HG03432 (cell line): ENCODE results near the gene PUM1.
"Not testable (repeated sequence)": the region's sequence is repeated elsewhere in the genome, so short reads cannot be mapped to it uniquely, and the experiment has no call there.

Source experiments
- ATAC-seq: cut with Tn5 transposase; IDR thresholded peaks from one replicate; pipeline ENCODE4 v1.9.1; 2021; ENCODE audit warnings: mild to moderate bottlenecking, moderate library complexity; ENCODE audit not compliant: unreplicated experiment

Gene PUM1, protein sequence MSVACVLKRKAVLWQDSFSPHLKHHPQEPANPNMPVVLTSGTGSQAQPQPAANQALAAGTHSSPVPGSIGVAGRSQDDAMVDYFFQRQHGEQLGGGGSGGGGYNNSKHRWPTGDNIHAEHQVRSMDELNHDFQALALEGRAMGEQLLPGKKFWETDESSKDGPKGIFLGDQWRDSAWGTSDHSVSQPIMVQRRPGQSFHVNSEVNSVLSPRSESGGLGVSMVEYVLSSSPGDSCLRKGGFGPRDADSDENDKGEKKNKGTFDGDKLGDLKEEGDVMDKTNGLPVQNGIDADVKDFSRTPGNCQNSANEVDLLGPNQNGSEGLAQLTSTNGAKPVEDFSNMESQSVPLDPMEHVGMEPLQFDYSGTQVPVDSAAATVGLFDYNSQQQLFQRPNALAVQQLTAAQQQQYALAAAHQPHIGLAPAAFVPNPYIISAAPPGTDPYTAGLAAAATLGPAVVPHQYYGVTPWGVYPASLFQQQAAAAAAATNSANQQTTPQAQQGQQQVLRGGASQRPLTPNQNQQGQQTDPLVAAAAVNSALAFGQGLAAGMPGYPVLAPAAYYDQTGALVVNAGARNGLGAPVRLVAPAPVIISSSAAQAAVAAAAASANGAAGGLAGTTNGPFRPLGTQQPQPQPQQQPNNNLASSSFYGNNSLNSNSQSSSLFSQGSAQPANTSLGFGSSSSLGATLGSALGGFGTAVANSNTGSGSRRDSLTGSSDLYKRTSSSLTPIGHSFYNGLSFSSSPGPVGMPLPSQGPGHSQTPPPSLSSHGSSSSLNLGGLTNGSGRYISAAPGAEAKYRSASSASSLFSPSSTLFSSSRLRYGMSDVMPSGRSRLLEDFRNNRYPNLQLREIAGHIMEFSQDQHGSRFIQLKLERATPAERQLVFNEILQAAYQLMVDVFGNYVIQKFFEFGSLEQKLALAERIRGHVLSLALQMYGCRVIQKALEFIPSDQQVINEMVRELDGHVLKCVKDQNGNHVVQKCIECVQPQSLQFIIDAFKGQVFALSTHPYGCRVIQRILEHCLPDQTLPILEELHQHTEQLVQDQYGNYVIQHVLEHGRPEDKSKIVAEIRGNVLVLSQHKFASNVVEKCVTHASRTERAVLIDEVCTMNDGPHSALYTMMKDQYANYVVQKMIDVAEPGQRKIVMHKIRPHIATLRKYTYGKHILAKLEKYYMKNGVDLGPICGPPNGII

DNA sequence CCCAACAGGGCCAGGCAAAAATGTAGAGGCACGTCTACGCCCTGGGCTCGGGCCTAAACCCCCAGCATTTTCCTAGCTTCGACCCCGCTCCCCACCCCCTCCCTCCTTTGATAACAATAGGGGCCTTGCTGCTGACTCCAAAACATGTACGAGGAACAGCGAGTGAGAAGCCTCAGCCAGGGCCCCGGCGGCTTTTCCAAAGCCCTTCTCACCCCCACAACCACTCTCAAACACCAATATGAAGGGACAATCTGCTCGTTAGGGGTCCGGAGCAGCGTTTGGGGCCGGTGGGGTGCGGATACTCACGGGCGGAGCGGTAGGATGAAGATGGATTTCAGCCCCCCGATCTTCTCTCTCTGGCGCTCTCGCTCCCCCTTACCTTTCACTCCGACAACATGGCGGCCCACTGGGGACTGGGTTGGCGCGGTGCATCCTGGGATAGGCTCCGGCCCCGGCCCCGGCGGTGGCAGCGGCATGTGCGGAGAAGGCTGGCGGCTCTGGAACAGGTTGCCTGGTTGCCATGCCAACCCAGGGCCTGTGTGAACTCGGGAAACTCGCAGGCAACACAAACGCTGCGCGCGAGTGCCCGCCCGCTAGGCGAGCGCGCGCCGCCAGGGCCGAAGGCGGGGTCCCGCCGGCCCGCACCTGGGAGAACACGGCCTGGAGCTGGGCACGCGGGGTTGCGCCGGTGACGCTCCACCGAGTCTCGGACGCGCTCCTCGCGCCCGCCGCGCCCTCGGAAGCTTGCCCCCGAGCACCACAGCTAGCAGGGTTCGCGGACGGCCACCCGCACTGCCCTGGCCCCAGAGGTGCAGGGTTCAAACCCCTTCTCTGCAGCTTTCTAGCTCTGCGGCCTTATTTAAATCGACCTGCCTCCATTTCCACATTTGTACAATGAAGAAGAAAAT lies at the start of gene PUM1:
Gene PUM1, minus strand, starts transcription at position 408 of the 908 bp plus-strand sequence. CDS start 6,151 bp downstream, outside the sequence.
- peak; percentile 96 for ATAC-seq

DNA sequence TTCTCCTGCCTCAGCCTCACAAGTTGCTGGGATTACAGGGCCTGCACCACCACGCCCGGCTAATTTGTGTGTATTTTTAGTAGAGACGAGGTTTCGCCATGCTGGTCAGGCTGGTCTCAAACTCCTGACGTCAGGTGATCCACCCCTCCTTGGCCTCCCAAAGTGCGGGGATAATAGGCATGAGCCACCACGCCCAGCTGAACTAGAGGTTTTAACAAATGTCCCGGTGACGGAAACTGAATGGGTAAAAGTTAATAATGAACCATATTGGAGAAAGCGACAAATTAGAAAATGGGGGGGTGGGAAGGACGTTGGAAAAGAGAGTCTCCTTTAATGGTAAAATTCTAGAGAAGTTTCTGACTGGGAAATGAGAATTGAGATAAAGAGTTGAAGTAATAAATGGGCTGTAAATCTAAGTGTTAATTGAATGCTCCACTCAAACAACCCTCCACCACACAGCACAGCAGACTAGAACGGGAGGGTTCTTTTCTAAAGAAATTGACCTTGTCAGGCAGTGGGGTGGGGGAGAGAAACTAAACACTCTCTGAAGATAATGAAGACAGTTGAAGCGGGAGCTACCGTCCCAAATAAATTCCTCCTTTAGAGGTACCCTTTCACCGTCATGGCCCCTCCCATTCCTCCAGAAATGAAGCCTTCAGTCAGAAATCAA lies 46.9 kb upstream of the PUM1 start:
- ATAC-seq = no peak

DNA sequence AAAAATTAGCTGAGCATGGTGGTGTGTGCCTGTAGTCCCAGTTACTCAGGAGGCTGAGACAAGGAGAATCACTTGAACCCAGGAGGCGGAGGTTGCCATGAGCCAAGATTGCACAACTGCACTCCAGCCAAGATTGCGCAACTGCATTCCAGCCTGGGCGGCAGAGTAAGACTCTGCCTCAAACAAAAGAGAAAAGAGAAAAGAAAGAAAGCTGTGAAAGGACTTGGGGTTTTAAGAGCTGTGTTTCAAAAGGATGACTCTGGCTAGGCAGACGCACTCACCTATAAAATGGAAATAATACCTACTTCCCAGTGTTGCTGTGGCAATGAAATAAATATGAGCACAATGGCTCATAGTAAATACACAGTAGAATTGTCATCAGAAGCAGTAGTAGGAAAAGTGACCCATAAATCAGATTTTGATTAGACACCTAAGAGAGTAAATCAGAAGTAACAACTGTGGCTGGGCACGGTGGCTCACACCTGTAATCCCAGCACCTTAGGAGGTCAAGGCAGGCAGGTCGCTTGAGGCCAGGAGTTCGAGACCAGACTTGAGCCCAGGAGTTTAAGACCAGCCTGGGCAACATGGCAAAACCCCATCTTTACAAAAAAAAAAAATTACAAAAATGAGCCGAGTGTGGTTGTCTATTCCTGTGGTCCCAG lies 45.9 kb upstream of the PUM1 start:
- ATAC-seq = no peak

DNA sequence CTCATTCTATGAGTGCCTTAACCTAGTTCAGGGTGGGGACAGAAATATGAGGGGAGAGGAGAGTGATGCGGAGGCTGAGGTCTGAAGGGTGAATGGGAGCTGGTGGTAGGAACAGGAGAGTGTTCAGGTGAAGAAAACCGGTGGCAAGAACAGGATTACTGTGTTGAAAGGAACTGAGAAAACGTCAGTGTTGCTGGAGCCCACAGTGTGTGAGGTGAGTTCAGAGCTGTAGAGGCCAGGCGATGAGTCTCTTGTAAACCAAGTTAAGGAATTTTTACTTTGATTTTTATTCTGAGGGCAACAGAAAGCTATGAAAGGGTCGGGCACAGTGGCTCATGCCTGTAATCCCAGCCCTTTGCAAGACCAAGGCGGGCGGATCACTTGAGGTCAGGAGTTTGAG lies 45.3 kb upstream of the PUM1 start:
- ATAC-seq = no peak

DNA sequence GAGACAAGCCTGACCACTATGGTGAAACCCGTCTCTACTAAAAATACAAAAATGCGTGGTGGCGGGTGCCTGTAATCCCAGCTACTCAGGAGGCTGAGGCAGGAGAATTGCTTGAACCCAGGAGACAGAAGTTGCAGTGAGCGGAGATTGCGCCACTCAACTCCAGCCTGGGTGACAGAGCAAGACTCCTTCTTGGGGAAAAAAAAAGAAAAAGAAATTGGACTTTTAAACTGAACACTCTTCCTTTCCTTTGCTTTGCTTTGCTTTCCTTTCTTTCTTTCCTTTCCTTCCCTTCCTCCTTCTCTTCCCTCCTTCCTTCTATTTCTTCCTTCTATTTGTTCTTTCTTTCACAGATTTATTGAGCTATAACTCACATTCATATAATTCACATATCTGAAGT lies 43.3 kb upstream of the PUM1 start:
- no peak for ATAC-seq

DNA sequence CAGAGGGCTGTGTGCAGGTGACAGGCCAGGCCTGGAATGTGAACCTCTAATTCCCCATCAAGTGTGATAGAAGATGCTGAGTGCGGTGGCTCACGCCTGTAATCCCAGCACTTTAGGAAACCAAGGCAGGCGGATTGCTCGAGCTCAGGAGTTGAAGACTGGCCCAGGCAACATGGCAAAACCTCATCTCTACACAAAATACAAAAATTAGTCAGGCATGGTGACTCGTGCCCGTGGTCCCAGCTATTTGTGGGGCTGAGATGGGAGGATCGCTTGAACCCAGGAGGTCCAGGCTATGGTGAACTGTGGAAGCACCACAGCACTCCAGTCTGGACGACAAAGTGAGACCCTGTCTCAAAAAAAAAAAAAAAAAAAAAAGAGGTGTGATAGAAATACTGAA lies 40.1 kb upstream of the PUM1 start:
- ATAC-seq = no peak

DNA sequence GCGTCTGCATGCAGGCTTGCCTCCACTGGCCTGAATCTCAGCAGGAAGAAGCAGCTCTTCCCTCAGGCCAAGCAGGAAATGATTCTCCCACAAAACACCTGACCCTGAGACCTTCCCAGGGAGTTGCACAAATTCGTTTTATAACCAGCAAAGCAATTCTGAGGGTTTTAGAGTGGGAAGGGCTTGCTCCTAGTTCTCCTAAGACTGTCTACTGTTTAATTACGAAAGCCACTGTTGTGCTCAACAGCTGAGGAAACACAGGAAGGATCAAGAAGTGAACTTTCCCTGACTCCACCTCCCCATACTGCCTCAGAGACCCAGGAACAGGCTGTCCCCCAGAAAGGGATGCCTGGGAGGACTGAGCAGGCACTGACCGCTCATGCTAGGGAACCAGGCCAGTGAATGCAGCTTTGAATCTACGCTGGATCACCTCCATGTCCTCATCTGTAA lies 37.0 kb upstream of the PUM1 start:
- ATAC-seq = no peak

DNA sequence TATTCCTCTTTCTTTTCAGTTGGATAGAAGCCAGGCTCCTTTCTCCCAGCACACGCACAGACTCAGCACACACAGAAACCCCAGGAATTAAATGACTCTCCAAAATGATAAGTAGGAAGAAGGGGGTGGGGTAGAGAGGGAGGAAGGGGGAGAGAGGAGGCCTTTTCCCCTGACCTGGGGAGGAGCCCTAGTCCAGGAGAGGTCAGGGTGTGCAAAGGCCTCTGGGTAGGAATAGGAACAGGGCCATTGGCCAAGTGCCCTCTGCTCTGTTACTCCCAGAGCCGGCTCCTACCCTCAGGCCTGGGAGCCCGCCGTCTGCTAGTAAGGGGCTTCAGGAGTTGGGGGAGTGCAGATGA lies 35.6 kb upstream of the PUM1 start:
- no peak for ATAC-seq

DNA sequence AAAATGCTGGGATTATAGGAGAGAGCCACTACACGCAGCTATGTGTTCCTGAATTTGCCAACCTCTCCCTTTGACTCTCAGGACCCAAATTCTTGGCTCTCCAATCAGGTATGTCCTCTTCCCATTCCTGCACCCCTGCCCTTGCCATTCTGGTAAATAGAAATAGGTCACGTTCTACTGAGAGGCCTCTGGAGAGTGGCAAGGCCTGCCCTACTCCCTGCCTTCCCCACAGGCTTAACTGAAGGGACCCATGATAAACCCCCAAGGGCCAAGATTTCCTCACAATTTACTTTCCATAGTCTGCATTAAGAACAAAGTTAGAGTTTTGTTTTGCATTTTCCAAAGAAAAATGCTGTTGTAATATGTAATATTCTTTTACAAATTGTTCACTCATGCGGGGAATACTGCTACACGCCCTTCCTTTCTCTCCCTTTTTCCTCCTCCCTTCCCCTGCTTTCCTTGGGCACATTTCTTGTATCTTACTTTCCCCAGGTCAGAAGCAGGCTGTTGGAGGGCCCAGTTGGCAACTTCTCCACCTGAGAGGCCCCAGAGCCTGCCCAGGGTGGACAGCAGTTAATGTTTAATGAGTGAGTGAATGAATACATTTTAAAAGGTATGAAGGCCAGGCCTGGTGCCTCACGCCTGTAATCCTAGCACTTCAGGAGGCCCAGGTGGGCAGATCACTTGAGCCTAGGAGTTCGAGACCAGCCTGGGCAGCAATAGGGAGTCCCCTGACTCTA lies 33.9 kb upstream of the PUM1 start:
- ATAC-seq = no peak

DNA sequence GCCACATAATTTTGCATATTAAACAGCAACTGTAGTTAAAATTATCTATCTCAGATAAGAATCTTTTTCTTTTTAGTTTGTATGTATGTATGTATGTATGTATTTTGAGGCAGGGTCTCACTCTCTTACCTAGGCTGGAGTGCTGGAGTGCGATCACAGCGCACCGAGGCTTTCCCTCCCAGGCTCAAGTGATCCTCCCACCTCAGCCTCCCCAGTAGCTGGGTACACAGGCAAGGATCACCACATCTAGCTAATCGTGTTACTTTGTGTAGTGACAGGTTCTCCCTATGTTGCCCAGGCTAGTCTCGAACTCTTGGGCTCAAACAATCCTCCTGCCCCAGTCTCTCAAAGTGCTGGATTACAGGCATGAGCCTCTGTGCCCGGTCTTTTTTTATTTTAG lies 30.5 kb upstream of the PUM1 start:
- ATAC-seq = no peak

DNA sequence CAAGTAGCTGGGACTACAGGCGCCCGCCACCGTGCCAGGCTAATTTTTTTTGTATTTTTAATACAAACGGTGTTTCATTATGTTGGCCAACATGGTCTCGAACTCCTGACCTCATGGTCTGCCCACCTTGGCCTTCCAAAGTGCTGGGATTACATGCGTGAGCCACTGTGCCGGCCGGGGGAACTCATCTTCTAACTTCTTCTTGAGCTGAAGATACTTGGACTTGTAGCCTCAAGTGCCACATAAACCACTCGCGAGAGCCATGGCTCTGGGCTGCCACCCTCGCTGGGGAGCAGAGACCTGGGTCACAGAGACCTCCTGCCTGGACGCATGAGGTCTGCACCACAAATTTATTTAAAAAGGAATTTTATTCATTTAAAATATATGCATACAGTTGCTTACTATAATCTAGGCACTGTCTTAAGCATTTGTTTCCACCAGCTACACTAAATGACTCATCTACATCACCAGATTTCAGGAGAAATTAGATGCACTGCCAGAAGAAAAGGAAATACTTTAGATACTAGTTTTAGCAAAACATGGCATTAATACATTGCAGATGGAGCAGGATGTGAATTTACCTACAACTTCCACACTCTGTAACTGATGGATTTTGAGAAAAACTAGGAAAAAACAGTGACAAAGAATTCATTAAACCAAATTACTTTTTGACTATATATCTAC lies 29.9 kb upstream of the PUM1 start:
- no peak for ATAC-seq

DNA sequence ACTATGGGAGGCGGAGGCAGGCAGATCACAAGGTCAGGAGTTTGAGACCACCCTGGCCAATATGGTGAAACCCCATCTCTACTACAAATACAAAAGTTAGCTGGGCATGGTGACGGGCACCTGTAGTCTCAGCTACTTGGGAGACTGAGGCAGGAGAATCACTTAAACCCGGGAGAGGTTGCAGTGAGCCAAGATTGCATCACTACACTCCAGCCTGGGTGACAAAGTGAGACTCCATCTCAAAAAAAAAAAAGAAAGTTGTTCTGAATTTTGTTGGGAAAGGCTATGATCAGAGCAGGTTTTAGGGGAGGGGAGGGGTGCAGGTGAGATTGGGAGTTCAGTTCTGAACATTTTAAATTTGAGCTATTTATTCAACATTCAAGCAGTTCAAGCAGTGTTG lies 22.6 kb upstream of the PUM1 start:
- not testable (repeated sequence) for ATAC-seq

DNA sequence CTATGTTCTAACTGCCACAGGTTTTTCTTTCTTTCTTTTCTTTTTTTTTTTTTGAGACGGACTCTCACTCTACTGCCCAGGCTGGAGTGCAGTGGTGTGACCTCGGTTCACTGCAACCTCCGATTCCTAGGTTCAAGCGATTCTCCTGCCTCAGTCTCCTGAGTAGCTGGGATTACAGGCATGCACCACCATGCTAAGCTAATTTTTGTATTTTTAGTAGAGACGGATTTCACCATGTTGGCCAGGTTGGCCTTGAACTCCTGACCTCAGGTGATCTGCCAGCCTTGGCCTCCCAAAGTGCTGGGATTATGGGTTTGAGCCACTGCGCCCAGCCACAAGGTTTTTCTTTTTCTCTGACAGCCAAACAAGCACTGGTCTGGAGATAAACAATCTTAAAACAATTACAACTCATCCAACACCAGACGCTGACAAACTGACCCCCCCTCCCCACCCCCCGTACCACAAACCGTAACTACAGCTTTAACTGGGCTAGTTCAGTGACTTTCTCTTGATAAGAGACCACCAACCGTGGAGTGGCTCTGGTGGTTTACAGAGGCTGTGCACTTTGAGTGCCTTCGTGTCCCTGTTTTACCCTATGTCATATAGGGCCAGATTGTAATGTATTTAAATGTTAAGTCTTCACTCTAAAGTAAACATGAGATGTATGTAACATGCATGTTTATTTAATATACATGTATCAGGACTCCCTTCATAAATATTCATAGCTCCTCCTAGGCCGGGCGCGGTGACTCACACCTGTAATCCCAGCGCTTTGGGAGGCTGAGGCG lies 19.5 kb upstream of the PUM1 start:
- ATAC-seq = no peak

DNA sequence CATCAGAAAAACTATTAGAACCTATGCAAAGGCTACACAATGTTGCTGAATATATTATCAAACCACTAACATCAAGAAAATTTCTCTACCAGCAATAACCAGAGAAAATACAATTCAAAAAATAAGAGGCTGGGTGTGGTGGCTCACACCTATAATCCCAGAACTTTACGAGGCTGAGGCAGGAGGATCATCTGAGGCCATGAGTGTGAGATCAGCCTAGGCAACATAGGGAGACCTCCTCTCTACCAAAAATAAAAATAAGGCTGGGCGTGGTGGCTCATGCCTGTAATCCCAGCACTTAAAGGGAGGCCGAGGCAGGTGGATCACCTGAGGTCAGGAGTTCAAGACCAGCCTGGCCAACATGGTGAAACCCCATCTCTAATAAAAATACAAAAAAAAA lies 16.9 kb upstream of the PUM1 start:
- no peak for ATAC-seq

DNA sequence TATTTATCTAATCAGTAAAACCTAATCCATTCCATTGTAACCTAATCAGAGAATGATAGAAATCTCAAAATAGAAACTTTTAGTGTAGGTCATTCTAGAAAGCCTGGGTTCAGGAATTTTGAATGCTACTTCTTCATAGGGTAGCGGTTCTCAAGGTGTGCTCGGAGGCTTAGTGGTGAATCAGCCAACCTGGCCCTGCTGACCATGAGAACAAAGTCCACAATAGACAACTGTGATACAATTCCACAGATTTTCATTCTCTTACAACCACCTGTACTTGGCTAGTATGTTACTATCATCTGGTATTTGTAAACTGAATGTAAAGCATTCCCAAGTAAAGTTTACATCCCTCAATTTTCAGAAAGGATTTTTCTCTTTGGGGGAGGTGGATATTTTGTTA lies 7.5 kb upstream of the PUM1 start:
- no peak for ATAC-seq

DNA sequence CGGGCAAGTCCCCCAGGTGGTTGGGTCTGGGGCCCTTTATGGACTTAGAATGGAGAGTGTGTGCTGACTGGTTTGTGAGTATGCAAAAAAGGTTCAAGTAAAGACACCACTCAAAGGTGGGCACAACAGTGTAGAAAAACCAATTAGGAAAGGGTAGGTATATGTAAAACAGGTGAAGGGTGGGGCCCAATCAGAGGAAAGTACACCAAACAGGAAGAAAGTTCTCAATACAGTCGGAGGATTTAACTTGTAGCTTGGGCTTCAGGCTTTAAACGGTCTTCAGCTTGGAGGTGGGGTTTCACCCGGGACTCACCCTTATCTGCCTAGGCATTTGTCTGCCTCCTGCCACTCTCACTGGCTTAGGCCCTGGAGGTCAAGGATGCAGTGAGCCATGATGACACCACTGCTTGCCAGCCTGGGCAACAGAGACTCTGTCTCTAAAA lies 6.8 kb upstream of the PUM1 start:
- no peak for ATAC-seq

DNA sequence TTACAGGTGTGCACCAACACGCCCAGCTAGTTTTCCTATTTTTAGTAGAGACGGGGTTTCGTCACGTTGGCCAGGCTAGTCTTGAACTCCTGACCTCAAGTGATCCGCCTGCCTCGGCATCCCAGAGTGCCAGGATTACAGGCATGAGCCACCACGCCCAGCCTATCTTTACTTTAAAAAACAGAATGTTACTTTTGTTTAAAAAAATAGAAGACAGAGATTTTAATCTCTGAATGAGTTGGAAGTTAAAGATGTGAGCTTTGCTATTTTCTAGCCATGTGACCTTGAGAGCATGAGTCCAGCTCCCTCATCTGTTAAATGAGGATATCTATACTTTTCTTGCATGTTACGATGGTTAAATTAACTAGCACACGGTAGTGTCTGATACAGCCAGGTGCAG lies 3.9 kb upstream of the PUM1 start:
- ATAC-seq = no peak
